Stimulated activated CD4-positive, alpha-beta T cell treated with anti-CD3 and anti-CD28 coated beads, Interleukin-1b, Interleukin-23, amount 100 ng/mL, for 4 hours (primary cell): ENCODE data around the gene TEX29.

ENCODE experiments used
- DNase-seq, 2 donors: peaks; one replicate each; pipeline ENCODE4 v3.0.0-alpha.2; 2020; ENCODE audit warnings: low read depth in 2 of 2

Gene TEX29

GRCh38 chr13:111291908-111292307 lies 28.5 kb upstream of the TEX29 start:
- no peak for DNase-seq

- no peak for DNase-seq
These were observed 27.5 kb upstream of the TEX29 start for GRCh38 chr13:111292710-111293485.

- no peak for DNase-seq
These were observed 24.6 kb upstream of the TEX29 start for GRCh38 chr13:111295886-111296285.

GRCh38 chr13:111296417-111296816 lies 24.0 kb upstream of the TEX29 start:
- DNase-seq: no peak

DNA sequence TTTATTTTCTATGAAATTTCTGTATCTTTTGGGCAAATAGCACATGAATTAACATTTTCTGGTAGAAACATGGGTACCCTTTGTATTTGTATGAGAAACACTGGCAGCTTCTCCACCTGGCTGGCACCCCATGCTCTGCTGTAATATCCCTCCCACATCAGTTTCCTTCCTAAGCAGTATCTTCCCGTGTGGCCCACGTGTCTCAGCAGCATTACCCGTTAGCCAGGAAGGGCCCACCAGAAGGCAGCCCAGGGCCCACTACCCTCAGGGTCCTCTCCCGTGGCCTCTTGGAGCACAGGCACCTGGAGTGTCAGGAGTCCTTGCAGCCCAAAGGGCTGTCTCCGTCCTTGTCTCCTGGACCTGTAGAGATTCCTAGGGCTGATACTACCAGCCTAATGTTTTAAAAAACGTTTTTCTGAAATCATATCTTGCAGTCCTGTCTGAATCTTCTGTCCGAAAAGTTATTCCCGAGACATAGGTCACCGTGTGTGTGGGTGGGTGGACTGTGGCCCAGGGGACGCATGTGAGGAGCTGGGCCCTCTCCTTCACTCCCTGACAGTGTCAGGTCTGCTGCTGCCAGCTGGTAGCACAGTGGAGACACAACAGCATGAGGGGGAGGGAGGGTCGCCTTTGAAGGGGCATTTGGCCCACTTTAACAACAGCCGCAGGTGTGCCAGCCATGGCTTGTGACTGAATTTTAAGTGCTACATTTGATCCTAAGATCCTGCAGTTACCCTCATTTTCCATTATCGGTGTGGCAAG lies 22.0 kb upstream of the TEX29 start:
- no peak for DNase-seq

DNA sequence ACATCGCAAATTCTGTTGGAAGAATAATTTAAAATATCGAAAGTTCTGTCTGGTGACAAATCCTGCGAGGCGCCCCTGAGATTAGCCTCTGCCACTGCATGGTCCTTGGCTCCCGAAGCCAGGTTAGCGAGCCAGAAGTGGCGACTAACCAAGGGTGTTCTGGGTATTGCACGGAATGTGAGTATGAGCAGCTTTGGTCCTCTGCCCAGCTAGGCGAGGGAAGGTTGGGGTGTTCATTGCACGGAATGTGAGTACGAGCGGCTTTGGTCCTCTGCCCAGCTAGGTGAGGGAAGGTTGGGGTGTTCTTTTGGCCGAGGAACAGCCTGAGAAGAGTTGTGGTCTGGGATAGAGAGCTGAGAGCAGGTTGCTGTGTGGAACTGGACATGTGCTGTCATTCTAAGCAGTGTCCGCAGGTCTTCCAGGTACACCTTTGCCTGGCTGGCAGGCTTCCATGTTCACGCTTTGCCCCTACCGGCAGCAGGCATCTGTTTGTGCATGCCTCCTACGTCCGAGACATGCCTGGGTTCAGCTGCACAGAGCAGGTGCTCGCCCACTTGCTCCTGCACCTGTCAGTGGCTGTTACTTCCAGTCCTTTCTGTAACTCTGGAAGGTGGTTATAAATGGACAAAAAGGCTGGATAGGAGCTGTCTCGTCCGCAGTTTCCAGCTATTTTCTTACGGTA lies 18.3 kb upstream of the TEX29 start:
- no peak for DNase-seq

- no peak for DNase-seq
These were observed 16.9 kb upstream of the TEX29 start for GRCh38 chr13:111303559-111303958.

GRCh38 chr13:111304041-111304544 lies 16.3 kb upstream of the TEX29 start:
- DNase-seq: no peak

- DNase-seq: no peak
These were observed 15.7 kb upstream of the TEX29 start for GRCh38 chr13:111304603-111305289.

- no peak for DNase-seq
These were observed 7.4 kb upstream of the TEX29 start for GRCh38 chr13:111312944-111313590.

GRCh38 chr13:111313911-111314425 lies 6.5 kb upstream of the TEX29 start:
- DNase-seq: no peak

GRCh38 chr13:111314852-111315251 lies 5.6 kb upstream of the TEX29 start:
- no peak for DNase-seq

DNA sequence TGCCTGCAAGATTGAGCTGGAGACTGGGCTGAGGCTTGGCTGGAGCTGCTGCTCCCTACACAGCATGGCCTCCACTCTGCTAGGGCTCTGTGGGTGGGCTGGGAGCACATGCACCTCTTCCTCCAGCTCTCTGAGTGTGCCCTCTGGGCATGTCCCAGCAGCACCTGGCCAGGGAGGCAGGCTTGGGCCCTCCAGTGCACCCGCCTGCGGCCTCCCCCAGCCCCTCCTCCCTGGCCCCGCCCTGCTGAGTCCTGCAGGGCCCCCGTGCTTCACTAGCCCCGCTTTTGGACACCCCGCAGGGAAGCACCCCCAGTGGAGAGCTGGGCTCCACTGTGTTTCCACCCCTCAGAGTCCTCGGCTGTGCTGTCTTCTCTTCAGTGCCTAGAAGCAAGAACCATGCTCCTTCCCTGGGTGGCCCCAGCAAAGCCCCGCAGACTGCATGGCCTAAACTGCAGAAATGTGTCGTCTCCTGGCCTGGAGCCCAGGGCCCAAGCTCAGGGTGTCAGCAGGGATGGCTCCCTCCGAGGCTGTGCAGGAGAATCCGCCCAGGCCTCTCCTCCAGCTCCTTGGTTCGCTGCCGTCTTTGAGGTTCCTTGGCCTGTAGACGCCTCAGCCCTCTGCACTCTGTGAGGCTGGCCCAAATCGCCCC lies 5.0 kb upstream of the TEX29 start:
- DNase-seq: no peak

GRCh38 chr13:111316161-111316730 lies 4.2 kb upstream of the TEX29 start:
- no peak for DNase-seq

GRCh38 chr13:111317042-111317550 lies 3.3 kb upstream of the TEX29 start:
- no peak for DNase-seq

DNA sequence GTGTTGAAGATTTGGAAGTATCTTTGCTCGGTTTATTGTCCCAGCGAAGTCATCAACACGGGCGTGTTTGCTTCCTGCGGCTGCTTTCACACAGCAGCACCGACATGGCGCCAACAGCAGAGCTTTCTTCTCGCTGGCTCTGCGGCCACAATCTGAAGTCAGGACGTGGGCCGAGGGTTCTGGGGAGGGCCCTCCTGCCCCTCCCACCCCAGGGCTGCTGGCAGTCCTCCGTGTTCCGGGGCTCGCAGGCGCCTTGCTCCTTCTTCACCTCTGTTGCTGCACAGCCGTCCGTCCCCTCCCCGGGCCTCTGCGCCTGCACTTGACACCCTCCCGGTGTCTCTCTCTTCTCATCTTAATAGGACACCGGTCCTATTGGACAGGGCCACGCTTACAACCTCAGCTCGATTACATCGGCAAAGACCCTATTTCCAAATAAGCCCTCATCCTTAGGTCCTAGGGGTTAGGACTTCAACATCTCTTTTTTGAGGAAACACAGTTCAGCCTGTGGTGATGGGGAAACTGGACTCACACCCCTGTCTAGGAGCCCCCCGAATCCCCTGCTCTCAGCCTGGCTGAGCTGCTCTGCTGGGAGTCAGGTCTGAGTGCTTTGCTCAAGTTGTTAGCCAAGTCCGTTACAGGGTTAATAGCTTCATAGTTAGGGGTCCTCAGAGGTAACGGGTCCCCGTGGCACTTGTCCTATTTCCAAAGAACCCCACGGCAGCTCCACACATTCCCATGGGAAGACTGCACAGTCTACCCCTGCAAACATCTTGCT lies 2.7 kb upstream of the TEX29 start:
- DNase-seq: no peak

DNA sequence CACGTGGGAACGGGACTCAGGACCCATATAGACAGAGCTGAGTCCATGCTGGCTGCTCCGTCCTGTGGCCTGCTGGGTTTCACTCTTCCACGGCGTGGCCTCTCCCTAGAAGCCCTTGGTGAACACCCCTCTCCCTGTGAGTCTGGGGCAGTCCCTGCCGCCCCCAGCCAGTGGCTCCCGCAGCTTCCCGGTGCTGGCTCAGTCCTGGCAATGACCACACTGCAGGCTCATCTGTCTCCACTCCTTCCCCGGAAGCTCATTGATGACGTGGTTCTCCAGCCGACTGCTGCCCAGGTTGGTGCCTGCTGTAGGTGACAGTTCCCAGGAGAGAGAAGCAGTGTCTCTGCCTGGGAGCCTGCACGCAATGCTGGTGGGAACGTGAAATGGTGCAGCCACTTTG lies 2.1 kb upstream of the TEX29 start:
- DNase-seq: no peak

GRCh38 chr13:111319521-111319920 lies 921 bp upstream of the TEX29 start:
- no peak for DNase-seq
